HG03460 (cell line): Measurements from ENCODE around the gene LPP.

ENCODE experiments used
- ATAC-seq: cut with Tn5 transposase; IDR thresholded peaks from one replicate; pipeline ENCODE4 v1.9.1; 2021; ENCODE audit not compliant: unreplicated experiment

Gene LPP

GRCh38 chr3:188294823-188295487, 141.0 kb downstream of the LPP start:
- no peak for ATAC-seq

GRCh38 chr3:188295876-188296275, 141.9 kb downstream of the LPP start:
- no peak for ATAC-seq

- no peak for ATAC-seq
These were observed 143.0 kb downstream of the LPP start for GRCh38 chr3:188296761-188297612.

DNA sequence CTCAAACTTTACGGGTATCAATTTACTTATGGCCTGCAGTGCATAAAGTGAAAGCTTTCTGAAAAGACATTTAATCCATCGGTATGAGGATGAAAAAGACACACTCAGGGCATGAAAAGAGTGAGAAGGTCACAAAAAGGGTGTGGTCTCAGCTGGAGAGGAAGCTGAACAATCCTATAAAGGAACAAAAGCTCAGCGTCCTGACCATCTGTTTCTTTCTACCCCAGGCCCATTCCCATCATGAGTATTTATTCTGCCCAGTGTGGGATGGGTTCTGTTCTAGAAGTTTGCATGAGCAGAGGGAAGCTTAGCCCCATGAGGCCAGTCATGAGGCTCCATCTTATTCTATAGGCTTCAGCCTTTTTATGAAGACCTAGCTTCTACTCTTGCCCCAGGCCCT, 144.6 kb downstream of the LPP start:
- ATAC-seq: no peak

GRCh38 chr3:188299068-188299467, 145.1 kb downstream of the LPP start:
- no peak for ATAC-seq

- no peak for ATAC-seq
These were observed 145.8 kb downstream of the LPP start for GRCh38 chr3:188299708-188300107.

GRCh38 chr3:188301147-188301546, 147.2 kb downstream of the LPP start:
- ATAC-seq: no peak

DNA sequence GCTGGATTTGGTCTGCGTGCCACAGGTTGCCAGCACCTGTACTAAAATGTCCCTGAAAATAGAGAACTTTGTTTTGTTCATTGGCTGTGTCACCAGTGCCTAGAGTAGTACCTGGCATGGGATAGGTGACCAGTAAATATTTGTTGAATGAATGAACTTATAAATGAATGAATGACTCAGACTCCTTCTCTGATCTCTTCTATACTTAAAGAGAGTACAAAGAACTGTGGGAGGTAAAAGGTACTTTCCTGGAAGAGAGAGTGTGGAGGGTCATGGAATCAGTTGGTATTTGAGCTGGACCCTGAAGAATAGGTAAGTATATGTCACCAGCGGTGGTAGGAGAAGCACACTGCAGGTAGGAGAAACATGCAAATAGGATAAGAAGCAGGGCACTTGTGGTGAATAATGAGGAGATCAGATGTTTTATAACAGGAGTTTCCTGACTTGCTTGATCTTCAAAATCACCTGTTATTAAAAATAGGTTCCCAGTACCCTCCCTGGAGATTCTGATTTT, 149.4 kb downstream of the LPP start:
- no peak for ATAC-seq

DNA sequence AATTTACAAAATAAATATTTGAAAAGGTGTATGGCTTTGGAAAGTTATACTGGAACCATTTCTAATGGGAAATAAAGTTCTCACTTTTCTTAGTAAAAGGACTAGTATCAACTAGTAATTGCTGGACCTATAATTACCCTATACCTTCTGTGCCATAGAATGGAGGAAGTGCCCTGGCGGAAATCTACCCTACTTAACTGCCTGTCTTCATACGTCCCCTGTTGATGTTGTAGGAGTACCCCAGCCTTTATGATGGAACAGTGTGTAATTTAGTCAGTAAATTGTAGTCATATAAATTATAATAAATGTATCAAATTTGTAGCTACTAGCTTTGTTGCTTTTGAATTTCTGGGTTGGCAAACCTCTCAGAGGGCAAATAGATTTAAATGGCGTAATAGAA, 149.9 kb downstream of the LPP start:
- ATAC-seq: no peak

DNA sequence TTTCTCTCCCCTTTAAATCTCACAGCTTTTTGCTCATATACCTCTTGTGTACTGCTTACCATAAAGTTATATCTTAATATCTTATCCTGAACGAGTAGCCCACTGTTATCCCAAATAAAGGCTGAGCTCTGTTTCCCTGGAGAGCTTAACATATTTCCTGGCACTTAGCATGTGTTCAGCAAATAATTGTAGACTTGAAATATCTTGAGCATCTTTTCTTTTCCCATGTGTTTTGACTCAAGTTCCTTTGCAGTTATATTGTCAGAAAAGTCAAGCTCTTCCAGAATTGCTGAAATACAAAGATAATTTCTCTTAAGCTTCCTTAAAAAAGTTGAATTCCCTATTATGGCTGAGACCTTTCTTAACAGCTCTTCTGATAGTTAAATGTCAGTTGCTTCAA, 150.5 kb downstream of the LPP start:
- no peak for ATAC-seq

DNA sequence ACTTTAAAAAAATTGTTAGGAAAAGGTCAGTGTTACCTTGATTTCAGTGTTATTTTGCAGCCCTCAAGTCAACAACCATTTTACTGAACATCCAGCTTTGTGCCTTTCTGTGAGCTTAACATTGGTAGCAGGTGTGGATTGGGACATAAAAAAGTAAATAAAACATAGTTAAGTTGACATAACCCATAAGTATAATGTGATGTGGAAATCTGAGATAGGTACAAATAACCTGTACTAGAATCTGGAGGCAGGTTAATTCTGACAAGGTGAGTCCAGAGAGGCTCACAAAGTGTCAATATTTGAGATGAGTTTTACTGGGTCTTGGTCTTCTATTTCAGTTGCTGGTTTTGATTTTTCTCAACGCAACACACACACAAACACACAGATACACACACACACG, 151.3 kb downstream of the LPP start:
- no peak for ATAC-seq

- ATAC-seq: no peak
These were observed 152.6 kb downstream of the LPP start for GRCh38 chr3:188306435-188307005.

DNA sequence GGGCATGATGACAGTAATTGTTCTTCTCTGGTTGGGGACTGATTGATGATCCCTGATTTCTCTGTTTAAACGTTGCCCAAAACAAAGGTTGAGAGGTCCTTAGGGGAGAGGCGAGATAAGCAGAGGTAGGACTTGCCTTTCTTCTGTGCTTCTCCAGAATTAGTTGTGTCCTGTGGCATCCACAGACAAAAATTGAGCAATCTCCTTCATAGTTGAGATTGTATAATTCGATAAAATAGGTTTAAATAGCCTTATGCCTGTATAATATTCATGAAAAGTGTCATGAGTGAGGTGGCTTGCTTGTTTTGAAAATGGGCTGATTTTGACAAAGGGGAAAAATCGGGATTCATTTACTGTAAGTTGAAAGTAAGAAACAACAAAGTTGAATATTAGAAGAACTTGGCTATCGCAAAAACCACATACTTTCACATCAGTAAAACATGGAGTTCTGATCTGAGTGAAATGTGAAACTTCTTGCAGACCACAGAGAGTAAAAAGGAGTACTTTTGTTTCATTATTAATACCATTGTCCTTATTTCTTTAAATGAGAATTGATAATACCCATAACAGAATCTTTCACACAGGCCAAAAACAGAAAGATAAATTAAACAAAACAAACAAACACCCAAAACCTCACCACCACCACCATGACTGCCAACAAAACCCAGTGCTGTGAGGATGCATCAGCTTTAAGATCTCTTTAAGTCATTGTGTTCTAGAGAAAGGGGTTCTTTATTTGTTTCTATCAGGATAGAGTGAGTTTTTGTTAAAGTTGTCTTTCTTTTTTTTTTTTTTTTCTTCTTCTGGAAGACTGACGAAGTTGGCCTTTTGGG, 155.7 kb downstream of the LPP start:
- ATAC-seq: peak; percentile 98

DNA sequence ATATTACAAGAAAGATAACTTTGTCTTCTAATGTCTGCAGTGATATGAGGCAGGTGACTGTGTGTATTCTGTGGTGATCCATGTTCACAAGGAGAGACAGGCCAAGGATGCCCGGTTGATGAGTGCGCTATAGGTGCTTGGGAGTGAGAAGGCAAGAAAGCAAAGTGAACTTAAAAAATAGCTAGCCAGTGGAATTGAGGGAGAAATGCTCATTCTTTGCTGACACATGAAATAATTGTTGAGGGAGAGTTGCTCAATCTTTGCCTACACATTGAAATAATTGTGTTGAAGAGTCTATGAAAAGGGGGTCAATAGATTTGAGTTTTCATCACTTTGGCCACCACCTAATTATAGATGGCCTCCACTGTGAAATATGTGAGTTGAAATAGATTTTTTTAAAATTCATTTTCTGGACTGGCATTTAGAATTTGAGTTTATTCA, 156.3 kb downstream of the LPP start:
- no peak for ATAC-seq

GRCh38 chr3:188315553-188315952, 161.6 kb downstream of the LPP start:
- ATAC-seq: no peak

DNA sequence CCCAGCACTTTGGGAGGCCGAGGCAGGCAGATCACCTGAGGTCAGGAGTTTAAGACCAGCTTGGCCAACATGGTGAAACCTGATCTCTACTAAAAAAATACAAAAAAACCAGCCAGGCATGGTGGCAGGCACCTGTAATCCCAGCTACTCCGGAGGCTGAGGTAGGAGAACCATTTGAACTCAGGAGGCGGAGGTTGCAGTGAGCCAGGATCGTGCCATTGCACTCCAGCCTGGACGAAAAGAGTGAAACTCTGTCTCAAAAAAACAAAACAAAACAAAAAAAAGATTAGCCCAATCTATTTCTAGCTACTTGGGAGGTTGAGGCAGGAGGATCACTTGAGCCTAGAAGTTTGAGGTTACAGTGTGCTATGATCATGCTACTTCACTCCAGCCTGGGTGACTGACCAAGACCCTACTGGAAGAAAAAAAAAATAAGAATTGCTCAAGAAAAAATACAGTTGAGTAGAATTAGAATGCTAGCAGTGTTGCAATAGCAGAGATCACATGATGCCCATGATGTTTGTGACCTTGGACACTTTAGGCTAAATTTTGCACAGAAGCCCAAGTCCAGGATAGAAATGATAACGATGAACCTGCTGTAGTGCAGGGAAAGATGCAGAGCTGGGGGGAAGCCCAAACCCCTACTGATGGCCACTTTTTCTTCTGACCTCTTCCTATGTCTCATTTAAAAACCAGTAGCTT, 162.2 kb downstream of the LPP start:
- ATAC-seq: no peak

DNA sequence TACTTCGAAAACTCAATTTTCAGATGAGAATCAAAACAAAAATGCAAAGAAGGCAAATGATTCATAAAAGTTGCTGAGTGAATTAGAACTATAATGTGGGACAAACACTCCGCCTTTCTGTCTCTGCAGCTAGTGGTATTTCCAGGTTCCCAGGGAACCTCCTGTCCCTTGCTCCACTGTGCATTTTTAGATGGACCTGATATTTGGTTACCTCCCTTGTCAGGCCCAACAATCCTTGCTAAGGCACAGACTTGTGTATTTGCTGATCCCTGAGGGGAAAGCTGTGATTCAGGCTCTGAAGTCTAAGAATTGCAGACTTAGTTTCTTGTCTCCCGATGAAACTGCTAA, 162.7 kb downstream of the LPP start:
- no peak for ATAC-seq

- ATAC-seq: no peak
These were observed 165.6 kb downstream of the LPP start for GRCh38 chr3:188319569-188319968.

DNA sequence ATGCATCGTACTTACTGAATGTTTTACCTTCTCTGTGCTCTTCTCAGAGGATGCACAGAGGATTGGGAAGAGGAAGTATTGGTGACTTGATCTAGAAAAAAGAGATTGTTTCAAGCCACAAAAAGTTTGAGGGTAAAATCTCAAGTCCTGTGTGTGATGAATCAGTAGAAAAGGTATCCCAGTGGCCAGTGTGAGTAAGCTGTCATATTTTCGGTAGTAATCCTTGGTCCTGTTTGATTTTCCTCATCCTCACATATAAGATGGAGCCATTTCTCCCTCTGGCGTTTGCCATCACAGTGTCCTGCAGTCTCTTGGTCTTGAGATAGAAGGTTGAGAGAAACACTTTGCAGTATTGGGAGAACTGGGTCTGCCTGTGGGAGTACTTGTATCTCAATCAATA, 166.8 kb downstream of the LPP start:
- ATAC-seq: no peak

DNA sequence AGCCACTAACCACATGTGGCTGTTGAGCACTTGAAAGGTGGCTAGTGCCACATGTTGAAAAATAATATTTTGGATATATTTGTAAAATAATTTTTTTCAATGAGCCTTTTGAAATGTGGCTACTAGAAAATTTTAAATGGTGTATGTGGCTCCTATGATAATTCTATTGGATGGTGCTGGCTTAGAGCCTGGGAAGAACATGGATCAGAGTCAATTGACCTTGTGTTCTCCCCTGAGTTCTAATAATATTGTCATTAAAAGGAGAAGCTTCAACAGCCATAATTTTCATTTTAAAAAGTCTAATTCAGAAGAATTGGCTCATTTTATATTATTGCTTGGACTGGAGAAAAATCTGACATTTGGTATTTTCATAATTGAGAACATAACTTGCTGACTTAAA, 167.3 kb downstream of the LPP start:
- no peak for ATAC-seq
